ENCODE results near the gene FABP3.

GRCh38 chr1:31399976-31400375, 27.1 kb upstream of the FABP3 start:
- no peak for TF ChIP-seq POLR2A (IDR thresholded peaks at IDR 0.05)
- TF ChIP-seq CTCF (IDR thresholded peaks at IDR 0.05): no peak
- TF ChIP-seq POLR2AphosphoS5 (IDR thresholded peaks at IDR 0.05): no peak
- no peak for TF ChIP-seq EP300 (IDR thresholded peaks at IDR 0.05)
